Uterus (tissue), 4 donors: Measurements from ENCODE around the gene METAP2. TPM values are rescaled to one million over a fixed set of nuclear protein-coding genes. Genes with fewer than 3 reads are reported as not detected.
"Not testable (repeated sequence)": the region's sequence is repeated elsewhere in the genome, so short reads cannot be mapped to it uniquely, and the experiment has no call there.

Experiments
- DNase-seq, 2 donors: peaks; one replicate each; pipeline ENCODE4 v3.0.0-alpha.2; 2019 to 2020
- H3K27ac ChIP-seq, 2 donors: fragments of 200-600 bp; sonication (generic); 1 replicate in 1 of 2; 2 replicates in 1 of 2; pipeline ENCODE4 v1.5.1; 2016 to 2018
- H3K27me3 ChIP-seq, 2 donors: fragments of 200-600 bp; sonication (generic); one replicate each; pipeline ENCODE4 v1.5.1; 2018 to 2019; ENCODE audit warnings: control low read depth in 1 of 2
- H3K36me3 ChIP-seq, 2 donors: fragments of 200-600 bp; sonication (generic); one replicate each; pipeline ENCODE4 v1.5.1; 2019; ENCODE audit warnings: control low read depth in 1 of 2
- H3K4me1 ChIP-seq, 2 donors: fragments of 200-600 bp; sonication (generic); one replicate each; pipeline ENCODE4 v1.5.1; 2018 to 2019; ENCODE audit warnings: control low read depth in 1 of 2
- H3K4me3 ChIP-seq, 2 donors: fragments of 200-600 bp; sonication (generic); 1 replicate in 1 of 2; 2 replicates in 1 of 2; pipeline ENCODE4 v1.5.1; 2018 to 2019; ENCODE audit warnings: mild to moderate bottlenecking in 1 of 2
- H3K9me3 ChIP-seq, 2 donors: fragments of 200-600 bp; sonication (generic); one replicate each; pipeline ENCODE4 v1.5.1; 2019; ENCODE audit warnings: control low read depth in 1 of 2
- CTCF ChIP-seq, 4 experiments: fragments of 200-600 bp in 2 of 4; fragments of 450-650 bp in 2 of 4; sonication (generic) in 2 of 4; IDR thresholded peaks; one replicate each; pipeline ENCODE4 v1.5.1; 2016 to 2019; ENCODE audit warnings: antibody characterized with exemption in 4 of 4, mild to moderate bottlenecking in 2 of 4, moderate library complexity in 1 of 4
- POLR2A ChIP-seq, 2 donors: fragments of 450-650 bp; IDR thresholded peaks; one replicate each; pipeline ENCODE4 v1.6.1; 2016; ENCODE audit warnings: antibody characterized with exemption in 2 of 2, mild to moderate bottlenecking in 1 of 2, moderate library complexity in 1 of 2
- intact Hi-C: fragments of 100-400 bp; cut with DNase I; formaldehyde crosslinking; loops from one replicate; pipeline ENCODE4 v1.15.1; 2023; ENCODE audit warnings: low total_unique reads
- total RNA-seq, 4 donors: library from RNA; depleted of rRNA in 3 of 4; stranded (reverse); fragments of >200 nt in 3 of 4; gene quantifications; one replicate each; pipeline versions ENCODE4 v1.1.0 to v1.2.4, GENCODE V29; 2014 to 2023
- donor health status: DM: yes; HTN: yes; CAD: no.

The METAP2 gene
- total RNA-seq, 4 donors from 2014 or later = 25.9 to 544 (median 72.8) TPM

DNA sequence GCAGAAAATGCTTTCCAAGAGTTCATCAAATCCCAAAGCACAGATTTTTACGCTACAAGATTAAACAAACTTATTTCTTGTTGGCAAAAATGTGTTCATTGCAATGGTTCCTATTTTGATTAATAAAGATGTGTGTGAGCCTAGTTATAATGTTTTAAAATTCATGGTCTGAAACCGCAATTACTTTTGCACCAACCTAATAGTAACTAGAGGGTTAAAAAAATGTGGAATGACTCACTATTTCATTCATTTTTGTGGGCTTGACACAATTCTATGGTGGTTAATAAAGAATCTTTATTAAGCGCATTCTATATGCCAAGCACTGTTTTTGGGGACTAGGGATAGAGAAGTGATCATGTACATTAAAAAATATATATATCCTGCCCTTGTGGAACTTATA lies 38.6 kb upstream of the METAP2 start:
- Histone ChIP-seq H3K9me3 (no peaks in the 10 kb centered on the region), H3K27me3 (no peaks in the 10 kb centered on the region), H3K4me3 (no peak overlapping the region), H3K27ac (no peak overlapping the region), H3K4me1 (no peaks in the 10 kb centered on the region), H3K36me3 (no peaks in the 10 kb centered on the region)
- DNase-seq = no peak
- intact Hi-C loops = no loop called here
- no peak for TF ChIP-seq POLR2A (IDR thresholded peaks at IDR 0.05)
- no peak for TF ChIP-seq CTCF (IDR thresholded peaks at IDR 0.05)

GRCh38 chr12:95437565-95437964 lies 36.4 kb upstream of the METAP2 start:
- no peak for TF ChIP-seq CTCF (IDR thresholded peaks at IDR 0.05)
- no peak for TF ChIP-seq POLR2A (IDR thresholded peaks at IDR 0.05)
- DNase-seq = no peak
- intact Hi-C loops = no loop called here

GRCh38 chr12:95439461-95440230 lies 34.3 kb upstream of the METAP2 start:
- no peak for DNase-seq
- no peak overlapping the region for H3K4me3 ChIP-seq
- H3K27ac ChIP-seq = no peak overlapping the region
- TF ChIP-seq CTCF (IDR thresholded peaks at IDR 0.05) = no peak
- no peak for TF ChIP-seq POLR2A (IDR thresholded peaks at IDR 0.05)
- H3K4me1 ChIP-seq = no peaks in the 10 kb centered on the region
- no peaks in the 10 kb centered on the region for H3K36me3 ChIP-seq
- H3K27me3 ChIP-seq = no peaks in the 10 kb centered on the region
- intact Hi-C loops = no loop called here
- H3K9me3 ChIP-seq = no peaks in the 10 kb centered on the region

More at GRCh38 chr12:95437565-95437964, 36.4 kb upstream of the METAP2 start:
- Histone ChIP-seq H3K27ac (no peak overlapping the region), H3K4me1 (no peaks in the 10 kb centered on the region), H3K4me3 (no peak overlapping the region), H3K36me3 (no peaks in the 10 kb centered on the region), H3K27me3 (no peaks in the 10 kb centered on the region), H3K9me3 (no peaks in the 10 kb centered on the region)

DNA sequence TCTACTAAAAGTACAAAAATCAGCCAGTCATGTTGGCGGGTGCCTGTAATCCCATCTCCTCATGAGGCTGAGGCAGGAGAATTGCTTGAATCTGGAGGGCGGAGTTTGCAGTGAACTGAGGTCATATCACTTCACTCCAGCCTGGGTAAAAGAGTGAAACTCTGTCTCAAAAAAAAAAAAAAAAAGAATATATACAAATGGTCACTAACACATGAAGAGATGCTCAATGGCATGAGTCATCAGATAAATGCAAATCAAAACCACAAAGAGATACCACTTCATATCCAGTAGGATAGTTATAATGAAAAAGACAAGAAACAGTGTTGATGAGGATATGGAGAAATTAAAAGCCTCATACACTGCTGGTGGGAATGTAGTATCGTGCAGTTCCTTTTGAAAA lies 33.6 kb upstream of the METAP2 start:
- no peaks in the 10 kb centered on the region for H3K27me3 ChIP-seq
- H3K4me1 ChIP-seq = no peaks in the 10 kb centered on the region
- no peak for DNase-seq
- no peak overlapping the region for H3K4me3 ChIP-seq
- H3K27ac ChIP-seq = no peak overlapping the region
- intact Hi-C loops = no loop called here
- H3K36me3 ChIP-seq = no peaks in the 10 kb centered on the region
- H3K9me3 ChIP-seq = no peaks in the 10 kb centered on the region
- no peak for TF ChIP-seq POLR2A (IDR thresholded peaks at IDR 0.05)
- TF ChIP-seq CTCF (IDR thresholded peaks at IDR 0.05) = no peak

GRCh38 chr12:95443459-95443858 lies 30.5 kb upstream of the METAP2 start:
- Histone ChIP-seq H3K4me1 (no peaks in the 10 kb centered on the region), H3K27me3 (no peaks in the 10 kb centered on the region), H3K4me3 (no peak overlapping the region), H3K27ac (no peak overlapping the region), H3K9me3 (no peaks in the 10 kb centered on the region), H3K36me3 (no peaks in the 10 kb centered on the region)
- no peak for TF ChIP-seq CTCF (IDR thresholded peaks at IDR 0.05)
- TF ChIP-seq POLR2A (IDR thresholded peaks at IDR 0.05) = no peak
- intact Hi-C loops = no loop called here
- DNase-seq = no peak

- H3K27me3 ChIP-seq, H3K4me1 ChIP-seq, H3K9me3 ChIP-seq, H3K27ac ChIP-seq, DNase-seq, H3K36me3 ChIP-seq, intact Hi-C loops, H3K4me3 ChIP-seq: not testable (repeated sequence)
Observed at GRCh38 chr12:95445099-95445498, 28.9 kb upstream of the METAP2 start.
